Ovary (tissue), 9 donors: ENCODE data around the gene GTPBP6. TPM values are rescaled to one million over a fixed set of nuclear protein-coding genes. Genes with fewer than 3 reads are reported as not detected.
A peak's percentile ranks its signal among the peaks of the same experiment; 100 is the strongest.

ENCODE experiments used
- DNase-seq, 5 donors: peaks; one replicate each; pipeline ENCODE4 v3.0.0-alpha.2; 2019 to 2020
- H3K27ac ChIP-seq, 2 donors: fragments of 200-600 bp; one replicate each; pipeline versions ENCODE4 v1.5.1 to v1.8.0; 2019 to 2022
- H3K27me3 ChIP-seq: fragments of 200-600 bp; one replicate; pipeline ENCODE4 v1.8.0; 2022
- H3K36me3 ChIP-seq: fragments of 200-600 bp; sonication (generic); one replicate; pipeline ENCODE4 v1.5.1; 2019
- H3K4me1 ChIP-seq: one replicate; pipeline ENCODE4 v1.8.1; 2013; ENCODE audit warnings: mild to moderate bottlenecking, moderate library complexity; ENCODE audit not compliant: insufficient read depth
- H3K4me3 ChIP-seq: fragments of 200-600 bp; sonication (generic); one replicate; pipeline ENCODE4 v1.5.1; 2017
- H3K9me3 ChIP-seq, 2 donors: fragments of 200-600 bp in 1 of 2; sonication (generic) in 1 of 2; one replicate each; pipeline versions ENCODE4 v1.5.1 to v1.8.1; 2013 to 2019; ENCODE audit warnings: mild to moderate bottlenecking in 1 of 2, moderate library complexity in 1 of 2
- EP300 ChIP-seq: sonication (generic); formaldehyde crosslinking; IDR thresholded peaks from one replicate; pipeline ENCODE4 v1.6.1; 2017; ENCODE audit warnings: antibody characterized with exemption
- POLR2A ChIP-seq: fragments of 450-650 bp; IDR thresholded peaks from one replicate; pipeline ENCODE4 v1.6.1; 2017; ENCODE audit warnings: antibody characterized with exemption, mild to moderate bottlenecking, moderate library complexity
- WGBS, 3 donors: extraction: QIAGEN DNeasy Blood & Tissue Kit in 1 of 3; methylation state at CpG; one replicate each; pipeline versions ENCODE4 v1.1.5 to v1.1.7; 2013 to 2017; 5-methylcytosine and 5-hydroxymethylcytosine counted together
- intact Hi-C, 4 donors: fragments of 100-400 bp; cut with DNase I; formaldehyde crosslinking; loops; one replicate each; pipeline versions ENCODE4 v1.11.0 to v1.15.1; 2022 to 2023
- polyA plus RNA-seq, 2 donors: library from polyadenylated mRNA; stranded (reverse); fragments of 200-250 nt in 1 of 2; fragments of 350-450 nt in 1 of 2; fragmentation: Illumina TruSeq in 1 of 2; extraction: RNeasy Lipid Tissue Mini Kit (QIAGEN cat#74804) in 1 of 2; gene quantifications; one replicate each; pipeline ENCODE4 v1.2.3, GENCODE V29; 2013 to 2014
- total RNA-seq, 7 donors: library from RNA; depleted of rRNA in 2 of 7; stranded (reverse); fragments of >200 nt in 2 of 7; fragmentation: NEBNext Ultra II Directional in 3 of 7; extraction: Animal tissue kit (Norgen Biotek cat#: 25700) in 3 of 7; gene quantifications; one replicate each; pipeline versions ENCODE4 v1.1.0 to v1.2.4, GENCODE V29; 2016 to 2023
- TF ChIP-seq, protein P1 (sequence below), 3 donors: fragments of 450-650 bp in 2 of 3; fragments of 200-600 bp in 1 of 3; IDR thresholded peaks; one replicate each; pipeline versions ENCODE4 v1.5.1 to v1.8.0; 2016 to 2022; ENCODE audit warnings: antibody characterized with exemption in 3 of 3, mild to moderate bottlenecking in 1 of 3
- donor health status: DM: no; HTN: no; CAD: no; lungs with moderate emphysema.
- donor health status: DM: no; HTN: no; CAD: no.
- donor health status: Bipolar disorder and iron deficiency.
- donor health status: DM: yes; HTN: yes; CAD: no.
- donor health status: DM: no; HTN: no; CAD: no.
- donor health status: DM: yes; HTN: yes; CAD: no.

The GTPBP6 gene
- total and polyA plus RNA-seq, 9 donors = 7.1 to 69.0 (median 47.8) TPM

DNA sequence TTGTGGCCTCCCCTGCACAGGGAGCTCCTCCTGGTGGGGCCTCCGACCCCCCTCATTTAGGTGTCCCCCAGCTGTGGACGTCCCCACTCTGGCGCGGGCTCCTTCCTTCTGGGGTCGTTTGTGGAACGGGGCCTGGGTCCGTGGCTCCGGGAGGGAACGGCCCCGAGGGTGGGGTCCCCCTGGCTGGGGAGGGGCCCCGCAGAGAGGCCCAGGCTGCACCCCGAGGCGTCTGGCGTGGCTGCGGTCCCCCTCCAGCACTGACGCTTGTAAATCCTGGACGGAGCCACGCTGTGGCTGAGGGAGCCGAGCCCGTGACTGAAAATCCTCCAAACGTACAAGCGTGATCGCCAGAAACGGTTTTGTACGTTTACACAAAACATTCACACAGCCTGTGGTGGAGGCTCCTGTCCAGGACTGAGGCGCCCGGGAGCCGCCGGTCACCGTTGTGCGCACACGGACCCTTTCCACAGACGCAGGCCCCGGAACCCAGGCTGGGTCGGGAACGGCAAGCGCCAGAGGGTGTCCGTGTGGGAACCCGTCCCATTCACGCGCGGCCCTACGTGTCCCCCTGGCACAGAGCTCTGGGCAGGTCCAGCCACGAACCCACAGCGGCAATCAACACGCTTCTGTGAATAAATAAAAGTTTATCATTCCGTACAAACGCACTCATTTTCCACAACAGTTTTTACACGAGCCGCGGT is 15.2 kb upstream of the GTPBP6 start:
- peak in 1 of 5 donors; percentile 20 for DNase-seq
- H3K36me3 ChIP-seq = no peaks in the 10 kb centered on the region
- TF ChIP-seq POLR2A (no peak), EP300 (no peak)
- TF ChIP-seq, protein P1, sequence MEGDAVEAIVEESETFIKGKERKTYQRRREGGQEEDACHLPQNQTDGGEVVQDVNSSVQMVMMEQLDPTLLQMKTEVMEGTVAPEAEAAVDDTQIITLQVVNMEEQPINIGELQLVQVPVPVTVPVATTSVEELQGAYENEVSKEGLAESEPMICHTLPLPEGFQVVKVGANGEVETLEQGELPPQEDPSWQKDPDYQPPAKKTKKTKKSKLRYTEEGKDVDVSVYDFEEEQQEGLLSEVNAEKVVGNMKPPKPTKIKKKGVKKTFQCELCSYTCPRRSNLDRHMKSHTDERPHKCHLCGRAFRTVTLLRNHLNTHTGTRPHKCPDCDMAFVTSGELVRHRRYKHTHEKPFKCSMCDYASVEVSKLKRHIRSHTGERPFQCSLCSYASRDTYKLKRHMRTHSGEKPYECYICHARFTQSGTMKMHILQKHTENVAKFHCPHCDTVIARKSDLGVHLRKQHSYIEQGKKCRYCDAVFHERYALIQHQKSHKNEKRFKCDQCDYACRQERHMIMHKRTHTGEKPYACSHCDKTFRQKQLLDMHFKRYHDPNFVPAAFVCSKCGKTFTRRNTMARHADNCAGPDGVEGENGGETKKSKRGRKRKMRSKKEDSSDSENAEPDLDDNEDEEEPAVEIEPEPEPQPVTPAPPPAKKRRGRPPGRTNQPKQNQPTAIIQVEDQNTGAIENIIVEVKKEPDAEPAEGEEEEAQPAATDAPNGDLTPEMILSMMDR (IDR thresholded peaks at IDR 0.05) = no peak
- whole genome bisulfite sequencing, 3 donors = 91 to 95% (median 94%) methylated on average over 42 to 51 of the region's 51 CpGs
- H3K4me1 ChIP-seq = peaks cover 6% of the 10 kb centered on the region
- H3K27ac ChIP-seq = no peak overlapping the region
- H3K27me3 ChIP-seq = no peaks in the 10 kb centered on the region
- no peaks in the 10 kb centered on the region for H3K9me3 ChIP-seq
- no peak overlapping the region for H3K4me3 ChIP-seq
- intact Hi-C loops = no loop called here

DNA sequence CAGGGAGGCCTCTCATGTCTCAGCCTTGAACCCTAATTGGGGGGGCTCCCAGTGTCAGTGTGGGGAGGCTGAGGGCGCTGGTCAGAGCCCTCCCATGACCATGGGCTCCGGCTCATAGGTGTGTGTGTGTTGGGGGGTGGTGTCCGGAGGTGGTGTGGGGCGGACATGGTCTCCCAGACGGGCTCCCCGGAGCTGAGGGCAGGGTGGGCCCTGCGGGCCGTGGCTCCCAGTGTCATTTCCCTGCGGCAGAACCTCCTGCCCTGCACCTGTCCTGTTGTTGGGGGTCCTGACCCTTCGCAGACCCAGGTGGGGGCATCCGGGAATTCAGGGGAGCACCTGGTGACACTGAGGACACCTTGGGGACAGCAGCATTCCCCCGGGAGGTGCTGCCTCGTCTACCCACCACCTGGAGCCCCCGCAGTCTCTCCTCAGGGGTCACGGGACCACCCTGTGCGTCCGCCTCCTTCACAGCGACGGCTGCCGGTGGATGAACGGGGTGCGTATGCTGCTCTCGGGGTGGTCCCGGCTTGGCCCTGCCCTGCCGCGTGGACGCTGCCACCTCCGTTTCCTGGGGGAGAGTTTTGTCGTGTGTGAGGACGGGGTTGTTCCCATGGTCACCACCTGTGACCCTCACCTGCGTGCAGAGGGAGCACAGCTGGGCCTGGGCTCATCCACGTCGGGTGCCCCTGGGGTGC is 14.5 kb upstream of the GTPBP6 start:
- Histone ChIP-seq H3K36me3 (no peaks in the 10 kb centered on the region), H3K4me1 (peaks cover 6% of the 10 kb centered on the region), H3K9me3 (no peaks in the 10 kb centered on the region), H3K27me3 (no peaks in the 10 kb centered on the region), H3K27ac (no peak overlapping the region), H3K4me3 (no peak overlapping the region)
- TF ChIP-seq, protein P1 (IDR thresholded peaks at IDR 0.05) = no peak
- no peak for TF ChIP-seq POLR2A
- TF ChIP-seq EP300 = no peak
- peak in 1 of 5 donors; percentile 17 for DNase-seq
- intact Hi-C loops = no loop called here
- 89 to 94% (median 93%) methylated on average over 28 to 33 of the region's 33 CpGs for WGBS, 3 donors

DNA sequence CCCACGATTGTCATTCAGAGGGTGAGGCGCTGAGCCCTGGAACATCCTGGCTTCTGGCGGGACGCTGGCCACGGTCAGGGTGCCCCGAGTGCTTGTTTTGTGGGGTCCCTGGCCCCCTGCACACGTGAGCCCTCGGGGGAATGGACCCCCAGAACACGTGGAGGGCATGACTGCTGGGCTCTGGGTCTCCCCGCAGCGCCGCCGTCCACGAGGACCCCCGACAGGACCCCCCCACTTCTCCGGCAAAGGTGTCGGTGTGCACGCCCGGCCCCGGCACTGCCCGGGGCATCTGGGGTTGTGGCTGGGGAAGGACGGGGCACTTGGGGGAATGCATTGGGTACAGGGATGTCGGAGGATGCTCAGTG is 13.9 kb upstream of the GTPBP6 start:
- DNase-seq = peak in 1 of 5 donors; percentile 17

DNA sequence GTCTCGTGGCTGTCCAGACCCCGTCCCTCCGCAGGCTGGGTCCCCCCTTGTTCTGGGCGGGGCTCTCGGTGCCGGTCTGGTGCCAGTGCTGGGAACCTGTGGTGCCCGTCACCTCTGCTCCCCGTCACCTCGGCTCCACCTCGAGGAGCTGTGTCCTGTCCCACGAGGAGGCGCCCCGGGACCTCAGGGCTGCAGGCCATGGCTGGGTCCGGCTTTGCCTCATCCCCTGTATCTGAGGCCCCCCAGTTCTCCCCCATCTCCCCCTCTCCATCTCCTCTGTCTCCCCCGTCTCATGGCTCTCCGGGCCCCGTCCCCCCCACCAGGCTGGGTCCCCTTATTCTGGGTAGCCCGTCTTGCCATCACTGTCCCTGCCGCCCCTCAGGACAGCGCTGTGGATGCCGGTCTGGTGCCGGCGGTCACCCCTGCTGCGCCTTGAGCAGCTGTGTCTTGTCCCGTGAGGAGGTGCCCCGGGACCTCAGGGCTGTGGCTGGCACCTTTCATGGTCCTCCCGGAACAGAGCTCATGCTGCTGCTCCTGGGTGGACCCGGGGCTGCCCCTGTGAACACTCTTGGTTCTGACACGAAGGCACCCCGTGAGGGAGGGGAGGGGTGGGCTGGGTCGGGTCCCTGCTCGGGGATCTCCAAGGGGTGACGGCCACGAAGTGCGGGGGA is 13.4 kb upstream of the GTPBP6 start:
- TF ChIP-seq EP300 (no peak), POLR2A (no peak)
- TF ChIP-seq, protein P1 (IDR thresholded peaks at IDR 0.05) = no peak
- intact Hi-C loops = no loop called here
- no peaks in the 10 kb centered on the region for H3K9me3 ChIP-seq
- no peaks in the 10 kb centered on the region for H3K27me3 ChIP-seq
- peaks cover 6% of the 10 kb centered on the region for H3K4me1 ChIP-seq
- DNase-seq = peak in 1 of 5 donors; percentile 20
- no peak overlapping the region for H3K4me3 ChIP-seq
- no peak overlapping the region for H3K27ac ChIP-seq
- H3K36me3 ChIP-seq = no peaks in the 10 kb centered on the region
- 51 to 64% (median 55%) methylated on average over 31 to 34 of the region's 35 CpGs for WGBS, 3 donors

More for the DNA sequence above, 13.9 kb upstream of the GTPBP6 start:
- Histone ChIP-seq H3K36me3 (no peaks in the 10 kb centered on the region), H3K27me3 (no peaks in the 10 kb centered on the region), H3K9me3 (no peaks in the 10 kb centered on the region), H3K27ac (no peak overlapping the region), H3K4me1 (peaks cover 6% of the 10 kb centered on the region), H3K4me3 (no peak overlapping the region)
- intact Hi-C loops = no loop called here
- TF ChIP-seq, protein P1 (IDR thresholded peaks at IDR 0.05) = no peak
- TF ChIP-seq POLR2A (no peak), EP300 (no peak)
- 85 to 91% (median 90%) methylated on average over 22 to 23 of the region's 23 CpGs for WGBS, 3 donors
